Stimulated activated CD4-positive, alpha-beta T cell treated with anti-CD3 and anti-CD28 coated beads, TNF-alpha, amount 100 ng/mL, for 1 hour (primary cell): ENCODE data around the gene ZNF576.
"Not testable (repeated sequence)": the region's sequence is repeated elsewhere in the genome, so short reads cannot be mapped to it uniquely, and the experiment has no call there.

Experiments
- DNase-seq, 3 donors: peaks; one replicate each; pipeline ENCODE4 v3.0.0-alpha.2; 2020; ENCODE audit warnings: low read depth in 3 of 3, low spot score in 1 of 3

The ZNF576 gene

GRCh38 chr19:43644181-43644580 is 47.8 kb downstream of the ZNF576 start:
- no peak for DNase-seq

DNA sequence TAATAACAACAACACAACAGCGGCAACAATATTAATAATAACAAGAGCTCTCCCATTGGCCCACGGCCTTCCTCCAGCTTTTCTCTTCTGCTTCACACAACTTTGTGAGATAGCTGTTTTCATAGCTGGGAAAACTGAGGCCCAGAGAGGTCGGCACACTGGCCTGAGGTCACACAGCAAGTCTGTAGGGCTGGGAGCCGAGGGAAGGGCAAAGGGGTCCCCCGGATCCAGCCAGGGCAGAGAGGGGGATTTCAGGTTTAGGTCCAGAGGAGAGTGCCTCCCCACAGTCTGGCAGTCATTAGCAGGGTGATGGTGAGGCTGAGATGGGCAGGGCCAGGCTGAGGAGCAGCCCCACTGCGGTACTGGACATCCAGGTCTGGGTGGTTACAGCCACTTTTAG is 52.2 kb downstream of the ZNF576 start:
- no peak for DNase-seq

- no peak for DNase-seq
These were observed 53.1 kb downstream of the ZNF576 start for GRCh38 chr19:43649514-43649913.

- DNase-seq = not testable (repeated sequence)
These were observed 53.9 kb downstream of the ZNF576 start for GRCh38 chr19:43650276-43650675.
